ENCODE results near the gene HIVEP3.

GRCh38 chr1:41847733-41848132 lies 71.0 kb downstream of the HIVEP3 start:
- TF ChIP-seq POLR2AphosphoS5 (IDR thresholded peaks at IDR 0.05) (no peak), CTCF (IDR thresholded peaks at IDR 0.05) (no peak), EP300 (IDR thresholded peaks at IDR 0.05) (no peak), POLR2A (IDR thresholded peaks at IDR 0.05; ENCODE audit: low read depth) (no peak)
